Endothelial cell of umbilical vein (primary cell): ENCODE results near the gene QARS1. TPM values are rescaled to one million over a fixed set of nuclear protein-coding genes. Genes with fewer than 3 reads are reported as not detected.
A peak's percentile ranks its signal among the peaks of the same experiment; 100 is the strongest.

Experiments used
- BruUV-seq: library from RNA; stranded (reverse); fragments of 400-500 nt; replicated peaks from 2 replicates; lab custom pipeline; 2021; lab: Mats Ljungman, UMichigan
- CTCF ChIA-PET: fragments of 300-600, 350-600 bp; sonication (Branson Sonifier 250); formaldehyde crosslinking; loops from one replicate; lab custom pipeline; 2021; ENCODE audit warnings: antibody characterized with exemption, inconsistent platforms; lab: Charles Lee
- POLR2A ChIA-PET: fragments of 300-600, 350-600 bp; sonication (Branson Sonifier 250); formaldehyde crosslinking; loops from one replicate; lab custom pipeline; 2021; ENCODE audit warnings: antibody characterized with exemption, inconsistent platforms; lab: Charles Lee
- DNase-seq: peaks from one replicate; pipeline ENCODE4 v3.0.0-alpha.2; 2011; ENCODE audit warnings: low read depth, low spot score
- FAIRE-seq: peaks from 2 replicates; lab custom pipeline; 2011; peaks lifted over from hg19 to GRCh38; lab: Jason Lieb, UNC
- H2AFZ ChIP-seq: 2 replicates; pipeline ENCODE4 v1.6.0; 2012; ENCODE audit warnings: low read depth, low read length, control low read depth, inconsistent platforms
- H3K27ac ChIP-seq: 2 replicates; pipeline ENCODE4 v1.5.1; 2011; ENCODE audit warnings: low read depth, mild to moderate bottlenecking, control low read depth, low read length, moderate library complexity; ENCODE audit not compliant: insufficient read depth
- H3K27me3 ChIP-seq, 2 experiments: 2 replicates each; pipeline versions ENCODE4 v1.6.0 to v1.6.1; 2011; ENCODE audit warnings: low read length in 2 of 2, mixed read lengths in 1 of 2; ENCODE audit not compliant: control insufficient read depth in 2 of 2, insufficient read depth in 2 of 2
- H3K36me3 ChIP-seq, 2 experiments: 2 replicates in 1 of 2; 3 replicates in 1 of 2; pipeline ENCODE4 v1.5.1; 2011; ENCODE audit warnings: low read length in 2 of 2, mild to moderate bottlenecking in 1 of 2, moderate library complexity in 1 of 2; ENCODE audit not compliant: control insufficient read depth in 2 of 2, insufficient read depth in 2 of 2; ENCODE audit errors: extremely low read depth in 1 of 2
- H3K4me1 ChIP-seq: 3 replicates; pipeline ENCODE4 v1.5.1; 2011; ENCODE audit warnings: mild to moderate bottlenecking, low read length; ENCODE audit not compliant: control insufficient read depth, insufficient read depth; ENCODE audit errors: extremely low read depth
- H3K4me2 ChIP-seq: 2 replicates; pipeline ENCODE4 v1.6.1; 2011; ENCODE audit warnings: low read length, control low read depth, mixed read lengths; ENCODE audit not compliant: insufficient read depth
- H3K4me3 ChIP-seq, 3 experiments: fragments of 200-600 bp in 1 of 3; sonication (generic), shearing (Covaris generic) in 1 of 3; replicated peaks in 1 of 3; 2 replicates each; pipeline ENCODE4 v1.5.1; 2011 to 2016; ENCODE audit warnings: control low read depth in 3 of 3, low read length in 3 of 3, mild to moderate bottlenecking in 2 of 3, inconsistent platforms in 1 of 3, low read depth in 1 of 3, moderate library complexity in 1 of 3; ENCODE audit not compliant: insufficient read depth in 1 of 3
- H3K79me2 ChIP-seq: 2 replicates; pipeline ENCODE4 v1.6.0; 2012; ENCODE audit warnings: low read length, inconsistent platforms; ENCODE audit not compliant: control insufficient read depth, insufficient read depth
- H3K9ac ChIP-seq: replicated peaks from 2 replicates; pipeline ENCODE3; 2011; ENCODE audit warnings: low read length, control low read depth; ENCODE audit not compliant: insufficient read depth; ENCODE audit errors: extremely low read depth
- H3K9me1 ChIP-seq: replicated peaks from 3 replicates; pipeline ENCODE4 v1.6.0; 2011; ENCODE audit warnings: mild to moderate bottlenecking, low read length; ENCODE audit not compliant: control insufficient read depth, insufficient read depth; ENCODE audit errors: extremely low read depth
- H3K9me3 ChIP-seq: replicated peaks from 2 replicates; pipeline ENCODE4 v1.5.1; 2012; ENCODE audit warnings: low read length, inconsistent platforms; ENCODE audit not compliant: control insufficient read depth, insufficient read depth
- H4K20me1 ChIP-seq: replicated peaks from 2 replicates; pipeline ENCODE3; 2011; ENCODE audit warnings: mild to moderate bottlenecking, low read length; ENCODE audit not compliant: control insufficient read depth, insufficient read depth; ENCODE audit errors: extremely low read depth
- CTCF ChIP-seq, 2 donors: IDR thresholded peaks; 1 replicate in 1 of 2; 2 replicates in 1 of 2; pipeline ENCODE4 v1.5.1; 2011; ENCODE audit warnings: low read length in 2 of 2, mild to moderate bottlenecking in 2 of 2, moderate library complexity in 2 of 2, control low read depth in 1 of 2, inconsistent platforms in 1 of 2, low read depth in 1 of 2; ENCODE audit not compliant: insufficient read depth in 1 of 2; ENCODE audit errors: extremely low read depth in 1 of 2
- EZH2 ChIP-seq: IDR thresholded peaks from 2 replicates; pipeline ENCODE4 v1.6.1; 2012; ENCODE audit warnings: borderline replicate concordance, low read depth, mild to moderate bottlenecking, moderate library complexity, low read length, inconsistent platforms; ENCODE audit not compliant: severe bottlenecking
- FOS ChIP-seq: IDR thresholded peaks from 2 replicates; pipeline ENCODE4 v1.6.1; 2011; ENCODE audit warnings: mild to moderate bottlenecking, low read length, moderate library complexity, borderline replicate concordance; ENCODE audit not compliant: insufficient read depth
- GATA2 ChIP-seq: IDR thresholded peaks from 2 replicates; pipeline ENCODE4 v1.7.0; 2011; ENCODE audit warnings: low read depth, mild to moderate bottlenecking, moderate library complexity, mixed read lengths, low read length; ENCODE audit not compliant: insufficient read length, insufficient read depth
- JUN ChIP-seq: IDR thresholded peaks from 2 replicates; pipeline ENCODE4 v1.6.1; 2011; ENCODE audit warnings: borderline replicate concordance, low read depth; ENCODE audit not compliant: insufficient read length, insufficient read depth
- MAX ChIP-seq: IDR thresholded peaks from 2 replicates; pipeline ENCODE4 v1.6.1; 2011; ENCODE audit not compliant: insufficient read depth, insufficient read length
- MYC ChIP-seq: IDR thresholded peaks from one replicate; pipeline ENCODE4 v1.6.1; 2011; ENCODE audit warnings: mild to moderate bottlenecking, low read depth, low read length
- POLR2A ChIP-seq: IDR thresholded peaks from 2 replicates; pipeline ENCODE4 v1.6.1; 2012; ENCODE audit warnings: low read depth, mild to moderate bottlenecking, control low read depth, low read length
- POLR2AphosphoS5 ChIP-seq: IDR thresholded peaks from 2 replicates; pipeline ENCODE4 v1.6.1; 2012; ENCODE audit warnings: low read depth, mild to moderate bottlenecking, control low read depth, low read length, moderate library complexity; ENCODE audit not compliant: insufficient read depth
- dilution Hi-C: fragments of 300-500 bp; cut with MboI; formaldehyde crosslinking; loops from one replicate; pipeline ENCODE4 v1.15.0; 2019; ENCODE audit warnings: low sequenced_read_pairs; ENCODE audit not compliant: extremely low pct_ligation_motif_present
- intact Hi-C: fragments of 100-400 bp; cut with micrococcal nuclease; formaldehyde crosslinking; loops from one replicate; pipeline ENCODE4 v1.10.0; 2022
- polyA plus RNA-seq, 4 experiments: library from polyadenylated mRNA; depleted of rRNA in 3 of 4; stranded (reverse) in 3 of 4; unstranded in 1 of 4; fragments of >200 nt; gene quantifications; 2 replicates each; pipeline versions ENCODE4 v1.2.1 to v1.2.3, GENCODE V29; 2011 to 2012; ENCODE audit warnings: missing spikeins in 1 of 4
- total RNA-seq: library from RNA; stranded (reverse); gene quantifications from 2 replicates; pipeline ENCODE4 v1.2.3, GENCODE V29; 2021

Gene QARS1
- total and polyA plus RNA-seq, 2 donors (not counting 3 experiments of a cell fraction or from before 2014, with no cell fraction given) = 285 to 477 TPM

- peaks cover 14% of the 10 kb centered on the region for H3K4me1 ChIP-seq
- peak overlapping the region; percentile 58 for H3K27ac ChIP-seq
- H3K36me3 ChIP-seq = peaks cover 0 to 30% of the 10 kb centered on the region in 2 experiments
- intact Hi-C loops (loop anchor here (1.0 to 2.0 kb wide), 4 partner anchors 13 to 39 kb away; partner anchors contain the start of genes KLHDC8B, QARS1, QRICH1 and USP19), dilution Hi-C loops (no loop called here)
- FAIRE-seq = peak; percentile 98
- peak overlapping the region; percentile 72 for H3K4me2 ChIP-seq
- DNase-seq = peak; percentile 92
- peaks cover 25% of the 10 kb centered on the region for H3K79me2 ChIP-seq
- H3K9me1 ChIP-seq = no peaks in the 10 kb centered on the region
- peak overlapping the region; percentile 94 for H2AFZ ChIP-seq
- no TSS peak for BruUV-seq
- H3K27me3 ChIP-seq = no peaks in the 10 kb centered on the region
- no peaks in the 10 kb centered on the region for H3K9me3 ChIP-seq
- H3K4me3 ChIP-seq = peak overlapping the region; percentile 58 to 89 (median 83)
- H3K9ac ChIP-seq = peak overlapping the region; percentile 36
- ChIA-PET POLR2A (interaction anchor here (0.6 to 1.0 kb wide), 3 partner anchors 21 to 126 kb away, joined by 4 to 9 read pairs (median 5); partner anchors contain the start of gene WDR6), CTCF (interaction anchor here (1.0 to 3.2 kb wide), 5 partner anchors 12 to 316 kb away, joined by 3 to 19 read pairs (median 18); partner anchors contain the start of genes KLHDC8B, QRICH1 and USP19)
- TF ChIP-seq POLR2A (peak; percentile 76), MYC (no peak), POLR2AphosphoS5 (peak; percentile 44)
- H4K20me1 ChIP-seq = no peaks in the 10 kb centered on the region
Measured at GRCh38 chr3:49133226-49133951, 28.8 kb upstream of the QARS1 start.

GRCh38 chr3:49132437-49133225, 28.1 kb upstream of the QARS1 start, which contains the start of gene LAMB2:
Gene LAMB2 (minus strand): TSS chr3:49133050. CDS start chr3:49132867, 183 bp downstream.
- intact Hi-C loops = loop anchor here (1.0 to 2.0 kb wide), 4 partner anchors 12 to 38 kb away; partner anchors contain the start of genes KLHDC8B, QARS1, QRICH1 and USP19
- dilution Hi-C loops = no loop called here
- CTCF ChIA-PET = interaction anchor here (0.6 to 3.2 kb wide), 14 partner anchors 10 to 337 kb away, joined by 3 to 19 read pairs (median 4); partner anchors contain the start of genes C3orf62, DAG1, KLHDC8B and QRICH1
- peaks cover 14% of the 10 kb centered on the region for H3K4me1 ChIP-seq
- peak within 1 kb of the TSS; percentile 94 for H2AFZ ChIP-seq
- TF ChIP-seq EZH2 (no peak), POLR2A (peak; percentile 74), POLR2AphosphoS5 (peak; percentile 58), JUN (no peak), CTCF (IDR thresholded peaks at IDR 0.05; ENCODE audit: extremely low read depth in 1 of 2, insufficient read depth in 1 of 2, low read depth in 1 of 2, low read length in 2 of 2) (peak in 1 of 2 donors; percentile 42), MYC (no peak), GATA2 (no peak), FOS (no peak), MAX (no peak)
- BruUV-seq = TSS peak; percentile 75
- POLR2A ChIA-PET = interaction anchor here (1.0 kb wide), 1 partner anchor 38 kb away, joined by 9 read pairs; no protein-coding TSS in a partner anchor
- H3K9me3 ChIP-seq = no peaks in the 10 kb centered on the region
- no peaks in the 10 kb centered on the region for H3K27me3 ChIP-seq
- H4K20me1 ChIP-seq = no peaks in the 10 kb centered on the region
- peaks cover 0 to 35% of the 10 kb centered on the region in 2 experiments for H3K36me3 ChIP-seq
- peaks cover 25% of the 10 kb centered on the region for H3K79me2 ChIP-seq
- H3K4me2 ChIP-seq = peak within 1 kb of the TSS; percentile 72
- peak within 1 kb of the TSS; percentile 58 to 89 (median 83) for H3K4me3 ChIP-seq
- no peaks in the 10 kb centered on the region for H3K9me1 ChIP-seq
- peak within 1 kb of the TSS; percentile 72 for H3K9ac ChIP-seq
- FAIRE-seq (no peak), DNase-seq (peak; percentile 86)
- H3K27ac ChIP-seq = peak within 1 kb of the TSS; percentile 58
